Fibroblast of skin of left biceps (primary cell): Measurements from ENCODE around the gene TGM2.

ENCODE experiments used
- DNase-seq, 2 experiments: peaks; one replicate each; pipeline ENCODE4 v3.0.0-alpha.2; 2013; ENCODE audit warnings: low read depth in 2 of 2

Gene TGM2

GRCh38 chr20:38144974-38145728, 19.9 kb downstream of the TGM2 start:
- no peak for DNase-seq

GRCh38 chr20:38144598-38144973, 20.5 kb downstream of the TGM2 start:
- no peak for DNase-seq

GRCh38 chr20:38143646-38144554, 21.2 kb downstream of the TGM2 start:
- no peak for DNase-seq

- no peak for DNase-seq
These were observed 21.8 kb downstream of the TGM2 start for GRCh38 chr20:38143238-38143645.

GRCh38 chr20:38141889-38142494, 23.1 kb downstream of the TGM2 start:
- DNase-seq = no peak

GRCh38 chr20:38141204-38141888, 23.7 kb downstream of the TGM2 start:
- DNase-seq = no peak

GRCh38 chr20:38139977-38140753, 24.9 kb downstream of the TGM2 start:
- DNase-seq = no peak

GRCh38 chr20:38139156-38139912, 25.7 kb downstream of the TGM2 start:
- DNase-seq = no peak

- no peak for DNase-seq
These were observed 26.8 kb downstream of the TGM2 start for GRCh38 chr20:38138086-38138778.

GRCh38 chr20:38137441-38138037, 27.5 kb downstream of the TGM2 start:
- DNase-seq = no peak

GRCh38 chr20:38136421-38137245, 28.4 kb downstream of the TGM2 start:
- DNase-seq = no peak

- DNase-seq = no peak
These were observed 29.2 kb downstream of the TGM2 start for GRCh38 chr20:38135651-38136420.

- no peak for DNase-seq
These were observed 29.8 kb downstream of the TGM2 start for GRCh38 chr20:38135271-38135650.

- no peak for DNase-seq
These were observed 30.4 kb downstream of the TGM2 start for GRCh38 chr20:38134427-38135270.

GRCh38 chr20:38133680-38134426, 31.2 kb downstream of the TGM2 start:
- DNase-seq = no peak

GRCh38 chr20:38132910-38133501, 32.1 kb downstream of the TGM2 start:
- no peak for DNase-seq
